AG20443 (cell line): ENCODE results near the gene HOXB2.

Experiments
- DNase-seq: peaks from one replicate; pipeline ENCODE4 v3.0.0; 2012; ENCODE audit warnings: low spot score, mixed read lengths

The HOXB2 gene

GRCh38 chr17:48565925-48566710 lies 21.2 kb upstream of the HOXB2 start:
- DNase-seq: no peak

- DNase-seq: no peak
These were observed 20.2 kb upstream of the HOXB2 start for GRCh38 chr17:48565022-48565554.

- peak; percentile 78 for DNase-seq
These were observed 19.5 kb upstream of the HOXB2 start for GRCh38 chr17:48564188-48565021.

- DNase-seq: no peak
These were observed 18.9 kb upstream of the HOXB2 start for GRCh38 chr17:48563867-48564187.

GRCh38 chr17:48563385-48563838 lies 18.5 kb upstream of the HOXB2 start:
- DNase-seq: no peak

GRCh38 chr17:48562934-48563333 lies 18.0 kb upstream of the HOXB2 start:
- DNase-seq: no peak

GRCh38 chr17:48561884-48562810 lies 17.2 kb upstream of the HOXB2 start:
- peak; percentile 51 for DNase-seq

GRCh38 chr17:48559840-48560817 lies 15.2 kb upstream of the HOXB2 start:
- no peak for DNase-seq

- DNase-seq: no peak
These were observed 14.4 kb upstream of the HOXB2 start for GRCh38 chr17:48559122-48559839.

- no peak for DNase-seq
These were observed 13.9 kb upstream of the HOXB2 start for GRCh38 chr17:48558831-48559121.

GRCh38 chr17:48558057-48558830 lies 13.3 kb upstream of the HOXB2 start:
- no peak for DNase-seq

- DNase-seq: no peak
These were observed 11.9 kb upstream of the HOXB2 start for GRCh38 chr17:48556576-48557401.

- DNase-seq: no peak
These were observed 11.3 kb upstream of the HOXB2 start for GRCh38 chr17:48556229-48556575.

- DNase-seq: no peak
These were observed 10.6 kb upstream of the HOXB2 start for GRCh38 chr17:48555258-48556228.

- no peak for DNase-seq
These were observed 9.7 kb upstream of the HOXB2 start for GRCh38 chr17:48554412-48555257.

GRCh38 chr17:48553826-48554225 lies 8.9 kb upstream of the HOXB2 start:
- no peak for DNase-seq

GRCh38 chr17:48553190-48553547 lies 8.3 kb upstream of the HOXB2 start:
- no peak for DNase-seq
